ENCODE data around the gene RAB40B.

Gene RAB40B

DNA sequence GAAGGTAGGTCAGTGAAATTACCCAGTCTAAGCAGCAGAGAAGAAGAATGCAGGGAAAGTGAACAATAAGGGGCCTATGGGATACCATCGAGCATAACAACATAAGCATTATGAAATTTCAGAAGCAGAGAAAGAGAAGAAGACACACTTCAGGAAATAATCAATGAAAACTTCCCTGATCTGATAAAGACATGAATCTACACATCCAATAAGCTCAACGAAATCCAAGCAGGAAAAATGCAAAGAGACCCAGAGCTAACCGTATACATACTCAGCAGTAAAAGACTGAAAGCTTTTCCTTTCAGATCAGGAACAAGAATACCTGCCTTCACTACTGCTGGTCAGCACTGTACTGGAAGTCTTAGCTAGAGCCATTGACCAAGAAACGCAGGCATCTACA, 88.8 kb downstream of the RAB40B start:
- Histone ChIP-seq H3K36me3 (ENCODE audit: control insufficient read depth in 4 of 4, insufficient read depth in 4 of 4, low read length in 3 of 4) (peaks cover 10 to 43% (median 27%) of the 10 kb centered on the region in 4 experiments), H3K27me3 (replicated peaks in 2 of 5; ENCODE audit: control insufficient read depth in 4 of 5, insufficient read depth in 5 of 5, low read length in 4 of 5) (no peaks in the 10 kb centered on the region), H3K9me3 (ENCODE audit: control extremely low read depth in 1 of 5, control insufficient read depth in 4 of 5, insufficient read depth in 2 of 5, low read depth in 1 of 5, low read length in 4 of 5) (no peaks in the 10 kb centered on the region), H3K27ac (ENCODE audit: insufficient read depth in 1 of 2, low read depth in 1 of 2, low read length in 2 of 2, poor library complexity in 1 of 2, severe bottlenecking in 2 of 2) (no peak overlapping the region), H3K4me1 (ENCODE audit: control extremely low read depth in 1 of 4, control insufficient read depth in 4 of 4, insufficient read depth in 4 of 4, low read length in 3 of 4) (peaks cover 0 to 5% (median under 1%) of the 10 kb centered on the region in 4 experiments), H3K4me3 (ENCODE audit: control insufficient read depth in 1 of 7, extremely low read depth in 1 of 7, insufficient read depth in 4 of 7, low read depth in 2 of 7, low read length in 6 of 7) (no peak overlapping the region)
- ChIA-PET CTCF (interaction anchor here (1.2 kb wide), 1 partner anchor 32 kb away, joined by 4 read pairs; no protein-coding TSS in a partner anchor), POLR2A (no interaction called here)
- 90% methylated on average over 2 of the region's 4 CpGs for WGBS (ENCODE audit: insufficient coverage)
- DNase-seq, result no peak

- DNase-seq, result no peak
- POLR2A ChIA-PET, result no interaction called here
- Histone ChIP-seq H3K27ac (ENCODE audit: insufficient read depth in 1 of 2, low read depth in 1 of 2, low read length in 2 of 2, poor library complexity in 1 of 2, severe bottlenecking in 2 of 2) (no peak overlapping the region), H3K4me3 (ENCODE audit: control insufficient read depth in 1 of 7, extremely low read depth in 1 of 7, insufficient read depth in 4 of 7, low read depth in 2 of 7, low read length in 6 of 7) (no peak overlapping the region), H3K36me3 (ENCODE audit: control insufficient read depth in 4 of 4, insufficient read depth in 4 of 4, low read length in 3 of 4) (peaks cover 10 to 45% (median 27%) of the 10 kb centered on the region in 4 experiments), H3K4me1 (ENCODE audit: control extremely low read depth in 1 of 4, control insufficient read depth in 4 of 4, insufficient read depth in 4 of 4, low read length in 3 of 4) (peaks cover 0 to 13% (median 6%) of the 10 kb centered on the region in 4 experiments), H3K27me3 (replicated peaks in 2 of 5; ENCODE audit: control insufficient read depth in 4 of 5, insufficient read depth in 5 of 5, low read length in 4 of 5) (no peaks in the 10 kb centered on the region), H3K9me3 (ENCODE audit: control extremely low read depth in 1 of 5, control insufficient read depth in 4 of 5, insufficient read depth in 2 of 5, low read depth in 1 of 5, low read length in 4 of 5) (no peaks in the 10 kb centered on the region)
- CTCF ChIA-PET, result interaction anchor here (1.2 kb wide), 1 partner anchor 33 kb away, joined by 4 read pairs; no protein-coding TSS in a partner anchor
- 75% methylated on average over 3 of the region's 5 CpGs for WGBS (ENCODE audit: insufficient coverage)
Observed at GRCh38 chr17:82608816-82609215, 89.7 kb downstream of the RAB40B start.

- CTCF ChIA-PET, result interaction anchor here (3.1 kb wide), 1 partner anchor 14 kb away, joined by 12 read pairs; no protein-coding TSS in a partner anchor
- H3K4me1 ChIP-seq (ENCODE audit: control extremely low read depth in 1 of 4, control insufficient read depth in 4 of 4, insufficient read depth in 4 of 4, low read length in 3 of 4), result peaks cover 2 to 22% (median 12%) of the 10 kb centered on the region in 4 experiments
- H3K36me3 ChIP-seq (ENCODE audit: control insufficient read depth in 4 of 4, insufficient read depth in 4 of 4, low read length in 3 of 4), result peaks cover 9 to 62% (median 43%) of the 10 kb centered on the region in 4 experiments
- H3K4me3 ChIP-seq (ENCODE audit: control insufficient read depth in 1 of 7, extremely low read depth in 1 of 7, insufficient read depth in 4 of 7, low read depth in 2 of 7, low read length in 6 of 7), result no peak overlapping the region
- no peaks in the 10 kb centered on the region for H3K27me3 ChIP-seq (replicated peaks in 2 of 5; ENCODE audit: control insufficient read depth in 4 of 5, insufficient read depth in 5 of 5, low read length in 4 of 5)
- no peaks in the 10 kb centered on the region for H3K9me3 ChIP-seq (ENCODE audit: control extremely low read depth in 1 of 5, control insufficient read depth in 4 of 5, insufficient read depth in 2 of 5, low read depth in 1 of 5, low read length in 4 of 5)
- no peak for DNase-seq
- POLR2A ChIA-PET, result no interaction called here
- 96% methylated on average over 15 of the region's 16 CpGs for WGBS (ENCODE audit: insufficient coverage)
- no peak overlapping the region for H3K27ac ChIP-seq (ENCODE audit: insufficient read depth in 1 of 2, low read depth in 1 of 2, low read length in 2 of 2, poor library complexity in 1 of 2, severe bottlenecking in 2 of 2)
Observed at GRCh38 chr17:82605939-82606600, 92.4 kb downstream of the RAB40B start.
